GM23338 (cell line): ENCODE results near the gene PDE6H. TPM values are rescaled to one million over a fixed set of nuclear protein-coding genes. Genes with fewer than 3 reads are reported as not detected.

Source experiments
- ATAC-seq: fragments of 200-7000 bp; cut with Tn5 transposase; 3 replicates; pipeline ENCODE4 v1.9.1; 2020
- DNase-seq: peaks from one replicate; pipeline ENCODE4 v3.0.0-alpha.2; 2015; ENCODE audit warnings: low spot score
- H2AFZ ChIP-seq: fragments of 200-600 bp; sonication (generic); 2 replicates; pipeline ENCODE4 v1.8.0; 2016; ENCODE audit warnings: antibody characterized with exemption, mild to moderate bottlenecking, moderate library complexity
- H3F3A ChIP-seq: fragments of 200-600 bp; sonication (generic); replicated peaks from 2 replicates; pipeline ENCODE4 v1.8.0; 2017; ENCODE audit warnings: antibody characterized with exemption, mixed run types, low read depth
- H3K27ac ChIP-seq: fragments of 200-600 bp; sonication (generic); 2 replicates; pipeline ENCODE4 v1.6.1; 2016; ENCODE audit warnings: low read depth
- H3K27me3 ChIP-seq: fragments of 200-600 bp; sonication (generic); 2 replicates; pipeline ENCODE4 v1.8.0; 2016; ENCODE audit warnings: mild to moderate bottlenecking, mixed run types, moderate library complexity; ENCODE audit not compliant: insufficient read depth
- H3K36me3 ChIP-seq: fragments of 200-600 bp; sonication (generic); 2 replicates; pipeline ENCODE4 v1.8.0; 2016; ENCODE audit warnings: mild to moderate bottlenecking; ENCODE audit not compliant: insufficient read depth
- H3K4me1 ChIP-seq: fragments of 200-600 bp; sonication (generic); 2 replicates; pipeline ENCODE4 v1.8.0; 2016; ENCODE audit warnings: mild to moderate bottlenecking, moderate library complexity; ENCODE audit not compliant: insufficient read depth
- H3K4me2 ChIP-seq: fragments of 200-600 bp; sonication (generic); 2 replicates; pipeline ENCODE4 v1.7.1; 2017; ENCODE audit warnings: mixed run types
- H3K4me3 ChIP-seq: fragments of 200-600 bp; sonication (generic); 2 replicates; pipeline ENCODE4 v1.6.1; 2016; ENCODE audit warnings: mixed run types
- H3K79me2 ChIP-seq: fragments of 200-600 bp; sonication (generic); replicated peaks from 2 replicates; pipeline ENCODE4 v1.8.0; 2017; ENCODE audit warnings: mild to moderate bottlenecking; ENCODE audit not compliant: insufficient read depth
- H3K9me2 ChIP-seq: fragments of 200-600 bp; sonication (generic); 2 replicates; pipeline ENCODE4 v1.8.0; 2017; ENCODE audit not compliant: insufficient read depth
- H4K20me1 ChIP-seq: fragments of 200-600 bp; sonication (generic); replicated peaks from 2 replicates; pipeline ENCODE4 v1.8.0; 2017; ENCODE audit warnings: mild to moderate bottlenecking; ENCODE audit not compliant: insufficient read depth
- H3K27ac Mint-ChIP-seq: 2 replicates; pipeline ENCODE4 v1.8.0; 2020; ENCODE audit warnings: inconsistent platforms, mild to moderate bottlenecking, moderate library complexity, mixed read lengths
- H3K27me3 Mint-ChIP-seq: 3 replicates; pipeline ENCODE4 v1.8.0; 2022; ENCODE audit warnings: low read depth, mild to moderate bottlenecking, moderate library complexity, mixed read lengths, inconsistent platforms; ENCODE audit not compliant: insufficient read depth, poor library complexity
- H3K36me3 Mint-ChIP-seq: 3 replicates; pipeline ENCODE4 v1.8.0; 2021; ENCODE audit warnings: low read depth, mild to moderate bottlenecking, inconsistent platforms, moderate library complexity, mixed read lengths
- H3K4me1 Mint-ChIP-seq: 3 replicates; pipeline ENCODE4 v1.8.0; 2020; ENCODE audit warnings: mild to moderate bottlenecking, inconsistent platforms, mixed read lengths
- H3K4me3 Mint-ChIP-seq: 3 replicates; pipeline ENCODE4 v1.8.0; 2021; ENCODE audit warnings: moderate library complexity, mild to moderate bottlenecking, inconsistent platforms, mixed read lengths
- H3K9me3 Mint-ChIP-seq: 3 replicates; pipeline ENCODE4 v1.8.0; 2020; ENCODE audit warnings: moderate library complexity, mild to moderate bottlenecking, inconsistent platforms, mixed read lengths
- CREB1 ChIP-seq: fragments of 250-450 bp; sonication (Bioruptor Pico); IDR thresholded peaks from 2 replicates; pipeline ENCODE4 v1.5.0; 2020; ENCODE audit warnings: low read depth, mild to moderate bottlenecking, moderate library complexity
- CTCF ChIP-seq, 2 experiments: fragments of 200-600 bp in 1 of 2; sonication (generic) in 1 of 2; conservative IDR thresholded peaks; 2 replicates each; pipeline versions ENCODE4 v1.5.1 to v1.6.1; 2016 to 2017; ENCODE audit warnings: antibody characterized with exemption in 2 of 2, low read depth in 2 of 2, mild to moderate bottlenecking in 2 of 2, moderate library complexity in 1 of 2
- EZH2 ChIP-seq: fragments of 200-600 bp; sonication (generic); IDR thresholded peaks from one replicate; pipeline ENCODE4 v1.8.0; 2017; ENCODE audit warnings: antibody characterized with exemption, mild to moderate bottlenecking, low read depth; ENCODE audit not compliant: unreplicated experiment
- EZH2phosphoT487 ChIP-seq: fragments of 200-600 bp; sonication (generic); IDR thresholded peaks from one replicate; pipeline ENCODE4 v1.8.1; 2018; ENCODE audit warnings: antibody characterized with exemption; ENCODE audit not compliant: unreplicated experiment
- JUNB ChIP-seq: IDR thresholded peaks from one replicate; pipeline ENCODE4 v1.6.1; 2016; ENCODE audit warnings: antibody characterized with exemption; ENCODE audit not compliant: unreplicated experiment
- POLR2AphosphoS5 ChIP-seq: IDR thresholded peaks from 2 replicates; pipeline ENCODE4 v1.6.1; 2016; ENCODE audit warnings: antibody characterized with exemption, low read depth
- STAT1 ChIP-seq: IDR thresholded peaks from one replicate; pipeline ENCODE4 v1.6.1; 2016; ENCODE audit warnings: antibody characterized with exemption; ENCODE audit not compliant: unreplicated experiment
- ZNF114 ChIP-seq: fragments of 250-450 bp; sonication (Bioruptor Pico); IDR thresholded peaks from 2 replicates; pipeline ENCODE4 v1.5.0; 2020; ENCODE audit warnings: mild to moderate bottlenecking, moderate library complexity
- polyA plus RNA-seq: library from polyadenylated mRNA; unstranded; fragments of >200 nt; fragmentation: Nextera tagmentation; extraction: Ambion mirVana; gene quantifications from 2 replicates; pipeline ENCODE4 v1.2.1, GENCODE V29; 2016
- total RNA-seq: library from RNA; depleted of rRNA; stranded (reverse); fragments of >200 nt; shearing (Covaris generic); gene quantifications from 2 replicates; pipeline ENCODE4 v1.2.3, GENCODE V29; 2014
- TF ChIP-seq, protein P1 (sequence below): IDR thresholded peaks from one replicate; pipeline ENCODE4 v1.6.1; 2018; ENCODE audit warnings: antibody characterized with exemption; ENCODE audit not compliant: unreplicated experiment
- TF ChIP-seq, protein P2 (sequence below): IDR thresholded peaks from 2 replicates; pipeline ENCODE4 v1.6.1; 2016; ENCODE audit warnings: antibody characterized with exemption

PDE6H gene
- total and polyA plus RNA-seq, 2 experiments from 2014 or later = not detected

- Histone ChIP-seq H3K79me2 (no peaks in the 10 kb centered on the region), H4K20me1 (no peaks in the 10 kb centered on the region), H3K4me2 (no peak overlapping the region), H3K4me3 (no peak overlapping the region), H3K27ac (no peak overlapping the region), H3K9me2 (no peaks in the 10 kb centered on the region), H3K36me3 (no peaks in the 10 kb centered on the region), H2AFZ (no peak overlapping the region), H3K4me1 (no peaks in the 10 kb centered on the region), H3F3A (no peaks in the 10 kb centered on the region), H3K27me3 (no peaks in the 10 kb centered on the region)
- H3K36me3 Mint-ChIP-seq = no peaks in the 10 kb centered on the region
- peaks cover 8% of the 10 kb centered on the region; the same call in 2 of the 3 replicates for H3K4me1 Mint-ChIP-seq
- no peak for DNase-seq
- H3K4me3 Mint-ChIP-seq = no peak overlapping the region
- H3K9me3 Mint-ChIP-seq = no peaks in the 10 kb centered on the region
- no peak for TF ChIP-seq EZH2phosphoT487
- no peak for TF ChIP-seq STAT1
- no peaks in the 10 kb centered on the region for H3K27me3 Mint-ChIP-seq
- no peak overlapping the region for H3K27ac Mint-ChIP-seq
- ATAC-seq = no peak
Observed at GRCh38 chr12:14954269-14954668, 18.6 kb upstream of the PDE6H start.

DNA sequence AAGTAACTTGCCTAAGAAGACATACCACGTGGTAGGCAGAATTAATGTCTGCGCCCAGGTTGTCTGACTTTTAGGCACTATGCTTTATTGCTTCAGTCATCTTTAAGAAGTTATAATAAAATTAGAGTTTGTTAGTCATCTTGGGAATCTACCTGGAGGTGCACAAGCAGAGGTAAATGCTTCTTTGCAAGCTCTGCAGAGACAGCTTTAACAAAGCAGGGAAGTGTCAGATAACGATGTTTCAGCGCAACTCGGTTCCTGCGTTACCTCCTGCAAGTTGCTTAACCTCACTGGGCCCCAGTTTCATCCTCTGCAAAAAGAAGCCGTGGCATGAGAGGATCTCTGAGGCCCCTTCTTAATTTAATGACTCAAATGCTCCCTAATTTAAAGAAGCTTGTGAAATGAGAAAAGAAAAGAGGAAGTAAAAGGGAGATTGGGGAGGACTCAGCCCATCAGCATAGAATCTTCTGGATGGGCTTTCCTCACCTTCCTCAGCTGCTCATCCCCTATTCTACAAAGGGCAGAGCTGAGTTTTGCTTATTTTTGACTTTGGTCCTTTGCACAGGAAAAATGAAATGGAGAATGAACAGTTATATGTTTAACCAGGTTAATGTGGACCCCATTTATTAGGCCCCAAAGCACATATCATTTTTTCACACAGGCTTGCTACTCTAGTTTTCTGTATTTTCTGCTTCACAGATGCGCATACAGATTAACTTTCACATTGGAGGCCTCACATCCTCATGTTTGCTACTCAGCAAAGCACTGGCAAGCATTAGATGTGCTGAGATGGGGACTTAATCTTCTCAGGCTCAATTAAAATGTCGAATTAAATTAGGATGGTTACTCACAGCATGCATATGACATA, 16.6 kb upstream of the PDE6H start:
- Histone ChIP-seq H3K4me3 (no peak overlapping the region), H3K4me1 (no peaks in the 10 kb centered on the region), H2AFZ (peak overlapping the region; percentile 92; the same call in 1 of the 2 replicates), H3K9me2 (no peaks in the 10 kb centered on the region), H3K4me2 (no peak overlapping the region), H3K27ac (no peak overlapping the region), H3K27me3 (no peaks in the 10 kb centered on the region), H3F3A (no peaks in the 10 kb centered on the region), H3K36me3 (no peaks in the 10 kb centered on the region), H4K20me1 (no peaks in the 10 kb centered on the region), H3K79me2 (no peaks in the 10 kb centered on the region)
- Mint-ChIP-seq H3K4me1 (peaks cover 14% of the 10 kb centered on the region), H3K27me3 (no peaks in the 10 kb centered on the region), H3K27ac (no peak overlapping the region), H3K36me3 (no peaks in the 10 kb centered on the region), H3K9me3 (no peaks in the 10 kb centered on the region), H3K4me3 (no peak overlapping the region)
- DNase-seq (no peak), ATAC-seq (no peak)
- no peak for TF ChIP-seq ZNF114 (CRISPR knock-in tag)
- no peak for TF ChIP-seq CTCF (conservative IDR thresholded peaks at IDR 0.05; ENCODE audit: low read depth in 2 of 2)
- TF ChIP-seq, protein P1, sequence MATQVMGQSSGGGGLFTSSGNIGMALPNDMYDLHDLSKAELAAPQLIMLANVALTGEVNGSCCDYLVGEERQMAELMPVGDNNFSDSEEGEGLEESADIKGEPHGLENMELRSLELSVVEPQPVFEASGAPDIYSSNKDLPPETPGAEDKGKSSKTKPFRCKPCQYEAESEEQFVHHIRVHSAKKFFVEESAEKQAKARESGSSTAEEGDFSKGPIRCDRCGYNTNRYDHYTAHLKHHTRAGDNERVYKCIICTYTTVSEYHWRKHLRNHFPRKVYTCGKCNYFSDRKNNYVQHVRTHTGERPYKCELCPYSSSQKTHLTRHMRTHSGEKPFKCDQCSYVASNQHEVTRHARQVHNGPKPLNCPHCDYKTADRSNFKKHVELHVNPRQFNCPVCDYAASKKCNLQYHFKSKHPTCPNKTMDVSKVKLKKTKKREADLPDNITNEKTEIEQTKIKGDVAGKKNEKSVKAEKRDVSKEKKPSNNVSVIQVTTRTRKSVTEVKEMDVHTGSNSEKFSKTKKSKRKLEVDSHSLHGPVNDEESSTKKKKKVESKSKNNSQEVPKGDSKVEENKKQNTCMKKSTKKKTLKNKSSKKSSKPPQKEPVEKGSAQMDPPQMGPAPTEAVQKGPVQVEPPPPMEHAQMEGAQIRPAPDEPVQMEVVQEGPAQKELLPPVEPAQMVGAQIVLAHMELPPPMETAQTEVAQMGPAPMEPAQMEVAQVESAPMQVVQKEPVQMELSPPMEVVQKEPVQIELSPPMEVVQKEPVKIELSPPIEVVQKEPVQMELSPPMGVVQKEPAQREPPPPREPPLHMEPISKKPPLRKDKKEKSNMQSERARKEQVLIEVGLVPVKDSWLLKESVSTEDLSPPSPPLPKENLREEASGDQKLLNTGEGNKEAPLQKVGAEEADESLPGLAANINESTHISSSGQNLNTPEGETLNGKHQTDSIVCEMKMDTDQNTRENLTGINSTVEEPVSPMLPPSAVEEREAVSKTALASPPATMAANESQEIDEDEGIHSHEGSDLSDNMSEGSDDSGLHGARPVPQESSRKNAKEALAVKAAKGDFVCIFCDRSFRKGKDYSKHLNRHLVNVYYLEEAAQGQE = no peak
- TF ChIP-seq, protein P2, sequence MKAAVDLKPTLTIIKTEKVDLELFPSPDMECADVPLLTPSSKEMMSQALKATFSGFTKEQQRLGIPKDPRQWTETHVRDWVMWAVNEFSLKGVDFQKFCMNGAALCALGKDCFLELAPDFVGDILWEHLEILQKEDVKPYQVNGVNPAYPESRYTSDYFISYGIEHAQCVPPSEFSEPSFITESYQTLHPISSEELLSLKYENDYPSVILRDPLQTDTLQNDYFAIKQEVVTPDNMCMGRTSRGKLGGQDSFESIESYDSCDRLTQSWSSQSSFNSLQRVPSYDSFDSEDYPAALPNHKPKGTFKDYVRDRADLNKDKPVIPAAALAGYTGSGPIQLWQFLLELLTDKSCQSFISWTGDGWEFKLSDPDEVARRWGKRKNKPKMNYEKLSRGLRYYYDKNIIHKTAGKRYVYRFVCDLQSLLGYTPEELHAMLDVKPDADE = no peak
- no peak for TF ChIP-seq EZH2
- TF ChIP-seq STAT1 = no peak
- no peak for TF ChIP-seq POLR2AphosphoS5
- TF ChIP-seq CREB1 (CRISPR knock-in tag) = no peak
- no peak for TF ChIP-seq JUNB
